ENCODE measurements around the gene TRMT10B.

- no peak for TF ChIP-seq ZFP69B (tag by site-specific recombination; IDR thresholded peaks at IDR 0.05)
- TF ChIP-seq ZFP41 (tag by site-specific recombination; IDR thresholded peaks at IDR 0.05; ENCODE audit: borderline replicate concordance), result no peak
- TF ChIP-seq CTCF (tag by site-specific recombination; IDR thresholded peaks at IDR 0.05), result no peak
- no peak for TF ChIP-seq SP2 (tag by site-specific recombination; IDR thresholded peaks at IDR 0.05)
- no peak for TF ChIP-seq PBX3 (CRISPR knock-in tag; IDR thresholded peaks at IDR 0.05)
- no peak for TF ChIP-seq SP7 (tag by site-specific recombination; IDR thresholded peaks at IDR 0.05)
- TF ChIP-seq ELK4 (IDR thresholded peaks at IDR 0.05; ENCODE audit: borderline replicate concordance, low read depth, low read length), result no peak
- TF ChIP-seq TCF7L2 (IDR thresholded peaks at IDR 0.05; ENCODE audit: borderline replicate concordance, low read depth, low read length), result no peak
- no peak for TF ChIP-seq KLF10 (tag by site-specific recombination; IDR thresholded peaks at IDR 0.05)
- no peak for TF ChIP-seq ZNF544 (tag by site-specific recombination; IDR thresholded peaks at IDR 0.05)
- no peak for TF ChIP-seq ZNF639 (tag by site-specific recombination; IDR thresholded peaks at IDR 0.05)
- TF ChIP-seq ZSCAN5A (tag by site-specific recombination; IDR thresholded peaks at IDR 0.05), result no peak
- TF ChIP-seq ZBTB8A (tag by site-specific recombination; IDR thresholded peaks at IDR 0.05), result no peak
Measured at GRCh38 chr9:37758747-37759146, 5.1 kb downstream of the TRMT10B start.
